Smooth muscle cell (in vitro differentiated cells): ENCODE results near the gene MYL5. TPM values are rescaled to one million over a fixed set of nuclear protein-coding genes. Genes with fewer than 3 reads are reported as not detected.
A peak's percentile ranks its signal among the peaks of the same experiment; 100 is the strongest.

ENCODE experiments used
- DNase-seq: peaks from one replicate; lab custom pipeline; 2025; ENCODE audit not compliant: unreplicated experiment; lab: John Stamatoyannopoulos, UW
- H2AFZ ChIP-seq: fragments of 200-600 bp; sonication (generic); 2 replicates; pipeline ENCODE4 v1.6.0; 2016; ENCODE audit warnings: antibody characterized with exemption, low read depth, mild to moderate bottlenecking
- H3F3A ChIP-seq: fragments of 200-600 bp; sonication (generic); 2 replicates; pipeline ENCODE4 v1.6.0; 2017; ENCODE audit warnings: antibody characterized with exemption, low read depth
- H3K27ac ChIP-seq: fragments of 200-600 bp; sonication (generic); 2 replicates; pipeline ENCODE4 v1.5.1; 2016; ENCODE audit warnings: low read depth, mild to moderate bottlenecking
- H3K27me3 ChIP-seq: fragments of 200-600 bp; sonication (generic); 2 replicates; pipeline ENCODE4 v1.6.1; 2016; ENCODE audit warnings: low read depth, mild to moderate bottlenecking
- H3K36me3 ChIP-seq: fragments of 200-600 bp; sonication (generic); 2 replicates; pipeline ENCODE4 v1.5.1; 2016; ENCODE audit warnings: low read depth
- H3K4me1 ChIP-seq: fragments of 200-600 bp; sonication (generic); 2 replicates; pipeline ENCODE4 v1.5.1; 2016; ENCODE audit warnings: low read depth
- H3K4me2 ChIP-seq: fragments of 200-600 bp; sonication (generic); 2 replicates; pipeline ENCODE4 v1.6.0; 2016; ENCODE audit warnings: mild to moderate bottlenecking
- H3K4me3 ChIP-seq: fragments of 200-600 bp; sonication (generic); 2 replicates; pipeline ENCODE4 v1.5.1; 2016; ENCODE audit warnings: mild to moderate bottlenecking
- H3K79me2 ChIP-seq: fragments of 200-600 bp; sonication (generic); 2 replicates; pipeline ENCODE4 v1.6.0; 2016; ENCODE audit warnings: low read depth, mild to moderate bottlenecking
- H3K9ac ChIP-seq: fragments of 200-600 bp; sonication (generic); 2 replicates; pipeline ENCODE4 v1.6.0; 2016; ENCODE audit warnings: low read depth
- H3K9me3 ChIP-seq: fragments of 200-600 bp; sonication (generic); replicated peaks from 2 replicates; pipeline ENCODE4 v1.5.1; 2016; ENCODE audit warnings: low read depth
- H4K20me1 ChIP-seq: fragments of 200-600 bp; sonication (generic); 2 replicates; pipeline ENCODE4 v1.6.0; 2016; ENCODE audit warnings: low read depth
- CTCF ChIP-seq: fragments of 200-600 bp; sonication (generic); IDR thresholded peaks from 2 replicates; pipeline ENCODE4 v1.5.1; 2017; ENCODE audit warnings: borderline replicate concordance, mild to moderate bottlenecking, antibody characterized with exemption; ENCODE audit not compliant: insufficient read depth, poor library complexity, severe bottlenecking
- WGBS: methylation state at CpG from one replicate; pipeline ENCODE4 v1.1.7; 2016; ENCODE audit warnings: low lambda C conversion rate; 5-methylcytosine and 5-hydroxymethylcytosine counted together
- polyA plus RNA-seq: library from polyadenylated mRNA; unstranded; fragments of >200 nt; fragmentation: Nextera tagmentation; extraction: Ambion mirVana; gene quantifications from 2 replicates; pipeline ENCODE4 v1.2.1, GENCODE V29; 2016
- total RNA-seq: library from RNA; depleted of rRNA; stranded (reverse); fragments of >200 nt; gene quantifications from 2 replicates; pipeline ENCODE4 v1.2.3, GENCODE V29; 2014

The MYL5 gene
- total and polyA plus RNA-seq, 2 experiments from 2014 or later = 6.7 to 6.8 TPM

DNA sequence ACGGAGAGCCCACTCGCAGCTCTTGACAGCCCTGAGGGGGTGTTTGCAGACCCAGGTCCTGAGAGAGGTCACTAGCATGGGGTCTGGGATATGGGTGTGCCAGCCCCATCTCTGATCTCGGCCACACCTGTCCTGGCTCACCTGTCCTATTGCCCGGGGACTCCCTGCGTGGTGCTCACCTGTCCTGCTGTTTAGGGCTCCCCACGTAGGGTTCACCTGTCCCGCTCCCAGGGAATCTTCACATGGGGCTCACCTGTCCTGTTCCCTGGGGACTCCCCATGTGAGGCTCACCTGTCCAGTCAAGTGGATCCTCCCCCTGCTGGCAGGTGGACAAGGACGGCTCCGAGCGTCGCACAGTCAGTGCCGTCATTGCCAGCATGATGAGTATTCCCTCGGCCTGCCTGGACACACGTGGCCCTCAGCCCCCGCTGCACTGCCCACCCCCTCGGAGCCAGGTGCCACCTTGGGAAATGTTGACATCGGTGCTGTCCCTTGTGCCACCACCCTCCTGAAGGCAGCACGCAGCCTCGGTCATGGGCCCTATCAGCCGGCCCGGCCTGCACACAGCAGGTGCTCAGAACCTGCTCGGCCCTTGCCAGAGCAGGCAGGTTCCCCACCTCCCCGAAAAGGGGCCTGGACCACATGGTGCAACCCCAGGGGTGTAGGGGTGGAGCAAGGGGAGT is 8.3 kb downstream of the MYL5 start:
- H3K27me3 ChIP-seq = no peaks in the 10 kb centered on the region
- peaks cover 2% of the 10 kb centered on the region for H3F3A ChIP-seq
- no peaks in the 10 kb centered on the region for H4K20me1 ChIP-seq
- DNase-seq = no peak
- no peak overlapping the region for H3K27ac ChIP-seq
- H3K36me3 ChIP-seq = no peaks in the 10 kb centered on the region
- 95% methylated on average over 22 of the region's 23 CpGs for WGBS
- no peak overlapping the region for H3K9ac ChIP-seq
- TF ChIP-seq CTCF = no peak
- no peaks in the 10 kb centered on the region for H3K9me3 ChIP-seq
- H3K4me2 ChIP-seq = no peak overlapping the region
- no peak overlapping the region for H2AFZ ChIP-seq
- peaks cover 5% of the 10 kb centered on the region for H3K4me1 ChIP-seq
- H3K79me2 ChIP-seq = peaks cover 8% of the 10 kb centered on the region
- H3K4me3 ChIP-seq = no peak overlapping the region

GRCh38 chr4:683247-683897 is 9.0 kb downstream of the MYL5 start:
- Histone ChIP-seq H2AFZ (no peak overlapping the region), H3K27ac (no peak overlapping the region), H3K9me3 (no peaks in the 10 kb centered on the region), H3K4me1 (peaks cover 5% of the 10 kb centered on the region), H3K36me3 (no peaks in the 10 kb centered on the region), H3K4me3 (no peak overlapping the region), H3K4me2 (no peak overlapping the region), H3K27me3 (no peaks in the 10 kb centered on the region), H3K9ac (no peak overlapping the region), H3F3A (peaks cover 10% of the 10 kb centered on the region), H3K79me2 (peaks cover 8% of the 10 kb centered on the region), H4K20me1 (no peaks in the 10 kb centered on the region)
- no peak for TF ChIP-seq CTCF
- WGBS = 88% methylated on average over 24 of the region's 25 CpGs
- no peak for DNase-seq

GRCh38 chr4:683982-684622 is 9.8 kb downstream of the MYL5 start:
- no peaks in the 10 kb centered on the region for H4K20me1 ChIP-seq
- no peak overlapping the region for H3K4me2 ChIP-seq
- H3K9me3 ChIP-seq = no peaks in the 10 kb centered on the region
- no peak overlapping the region for H3K4me3 ChIP-seq
- DNase-seq = no peak
- 55% methylated on average over 16 of the region's 19 CpGs for WGBS
- H2AFZ ChIP-seq = no peak overlapping the region
- H3K79me2 ChIP-seq = peaks cover 8% of the 10 kb centered on the region
- no peak overlapping the region for H3K9ac ChIP-seq
- no peak overlapping the region for H3K27ac ChIP-seq
- no peaks in the 10 kb centered on the region for H3K27me3 ChIP-seq
- TF ChIP-seq CTCF = peak; percentile 66
- H3K4me1 ChIP-seq = peaks cover 6% of the 10 kb centered on the region
- peaks cover 12% of the 10 kb centered on the region for H3F3A ChIP-seq
- H3K36me3 ChIP-seq = no peaks in the 10 kb centered on the region
